ENCODE results near the gene ARID4A. TPM values are rescaled to one million over a fixed set of nuclear protein-coding genes. Genes with fewer than 3 reads are reported as not detected.
"Not testable (repeated sequence)": the region's sequence is repeated elsewhere in the genome, so short reads cannot be mapped to it uniquely, and the experiment has no call there.

ARID4A gene
- total and polyA plus RNA-seq, 7 experiments from 2014 or later = 25.7 to 79.2 (median 70.7) TPM

- ChIA-PET CTCF (no interaction called here), POLR2A (interaction anchor here (1.0 to 1.9 kb wide), 2 partner anchors 29 kb away, joined by 3 to 4 read pairs; partner anchors contain the start of genes KIAA0586 and TIMM9)
These were observed 100.5 kb downstream of the ARID4A start for GRCh38 chr14:58398895-58399294.

DNA sequence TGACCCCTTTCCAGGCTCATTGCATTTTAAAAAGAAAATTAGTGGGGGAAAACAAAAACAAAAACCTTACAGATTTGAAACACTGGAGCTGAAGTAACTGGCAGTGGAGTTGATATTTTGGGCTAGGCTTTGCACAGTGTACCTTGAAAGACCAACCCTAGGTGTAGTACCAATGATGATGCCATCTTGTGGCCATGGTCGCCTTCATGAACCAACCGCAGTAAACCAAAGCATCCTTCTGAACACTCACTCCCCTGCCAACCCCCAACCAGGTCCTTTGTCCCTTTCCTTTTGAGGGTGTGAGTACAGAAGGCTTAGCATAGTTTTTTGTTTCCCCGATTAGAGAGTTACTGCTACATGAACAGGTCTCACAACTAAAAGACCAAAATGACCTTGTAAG lies 103.2 kb downstream of the ARID4A start:
- Mint-ChIP-seq H3K4me3 (no peak overlapping the region), H3K9me3 (no peaks in the 10 kb centered on the region), H3K27ac (no peak overlapping the region), H3K4me1 (peaks cover 0 to 8% (median 4%) of the 10 kb centered on the region in 7 donors), H3K36me3 (peaks cover 0 to 13% (median 0%) of the 10 kb centered on the region in 5 donors), H3K27me3 (no peaks in the 10 kb centered on the region)
- ChIA-PET CTCF (interaction anchor here (0.6 kb wide), 1 partner anchor 13 kb away, joined by 3 read pairs; no protein-coding TSS in a partner anchor), POLR2A (no interaction called here)
- Histone ChIP-seq H3K4me1 (ENCODE audit: control insufficient read depth in 2 of 2, insufficient read depth in 2 of 2, low read length in 2 of 2) (peaks cover 0 to under 1% of the 10 kb centered on the region in 2 donors), H3K4me3 (ENCODE audit: low read length) (no peak overlapping the region), H3K36me3 (ENCODE audit: control insufficient read depth in 2 of 3, insufficient read depth in 3 of 3, low read length in 3 of 3) (no peaks in the 10 kb centered on the region), H3K9me3 (ENCODE audit: control insufficient read depth in 2 of 3, low read length in 3 of 3) (no peaks in the 10 kb centered on the region), H3K27ac (ENCODE audit: low read depth, low read length) (no peak overlapping the region), H3K27me3 (ENCODE audit: control insufficient read depth in 2 of 2, insufficient read depth in 2 of 2, low read length in 2 of 2) (no peaks in the 10 kb centered on the region)
- DNase-seq (peak in 1 of 9 donors; percentile 5), ATAC-seq (no peak)
- intact Hi-C loops (cut with micrococcal nuclease) = loop anchor here in 1 of 2 donors (1.0 kb wide), 1 partner anchor 293 kb away; no protein-coding TSS in a partner anchor

More at GRCh38 chr14:58398895-58399294, 100.5 kb downstream of the ARID4A start:
- Histone ChIP-seq H3K4me3 (ENCODE audit: low read length) (no peak overlapping the region), H3K36me3 (ENCODE audit: control insufficient read depth in 2 of 3, insufficient read depth in 3 of 3, low read length in 3 of 3) (no peaks in the 10 kb centered on the region), H3K9me3 (ENCODE audit: control insufficient read depth in 2 of 3, low read length in 3 of 3) (no peaks in the 10 kb centered on the region), H3K27ac (ENCODE audit: low read depth, low read length) (no peak overlapping the region), H3K27me3 (ENCODE audit: control insufficient read depth in 2 of 2, insufficient read depth in 2 of 2, low read length in 2 of 2) (no peaks in the 10 kb centered on the region), H3K4me1 (ENCODE audit: control insufficient read depth in 2 of 2, insufficient read depth in 2 of 2, low read length in 2 of 2) (peaks cover 8 to 9% of the 10 kb centered on the region in 2 donors)
- Mint-ChIP-seq H3K36me3 (peaks cover 0 to 6% (median 0%) of the 10 kb centered on the region in 5 donors), H3K27ac (no peak overlapping the region), H3K27me3 (peaks cover 0 to 2% (median 0%) of the 10 kb centered on the region in 5 donors), H3K4me1 (peaks cover 6 to 19% (median 12%) of the 10 kb centered on the region in 7 donors), H3K9me3 (no peaks in the 10 kb centered on the region), H3K4me3 (no peak overlapping the region)
- DNase-seq (no peak), ATAC-seq (no peak)
- intact Hi-C loops (cut with micrococcal nuclease) = loop anchor here in 1 of 2 donors (5.0 kb wide), 1 partner anchor 157 kb away; the partner anchor contains the start of gene PSMA3

- H3K36me3 ChIP-seq (ENCODE audit: control insufficient read depth in 2 of 3, insufficient read depth in 3 of 3, low read length in 3 of 3) = peaks cover 5 to 34% (median 16%) of the 10 kb centered on the region in 3 experiments
- ATAC-seq (no peak), DNase-seq (no peak)
- no peaks in the 10 kb centered on the region for H3K9me3 ChIP-seq (ENCODE audit: control insufficient read depth in 2 of 3, low read length in 3 of 3)
- ChIA-PET CTCF (no interaction called here), POLR2A (interaction anchor here (0.8 kb wide), 1 partner anchor 47 kb away, joined by 3 read pairs; no protein-coding TSS in a partner anchor)
- Mint-ChIP-seq H3K4me3 (no peak overlapping the region), H3K9me3 (no peaks in the 10 kb centered on the region), H3K27ac (peak overlapping the region in 2 of 9 donors; percentile 41), H3K27me3 (no peaks in the 10 kb centered on the region), H3K36me3 (peaks cover 3 to 37% (median 17%) of the 10 kb centered on the region in 5 donors), H3K4me1 (peaks cover 0 to 3% (median 0%) of the 10 kb centered on the region in 7 donors)
- H3K27me3 ChIP-seq (ENCODE audit: control insufficient read depth in 2 of 2, insufficient read depth in 2 of 2, low read length in 2 of 2) = no peaks in the 10 kb centered on the region
- H3K4me3 ChIP-seq (ENCODE audit: low read length) = no peak overlapping the region
- no peak overlapping the region for H3K27ac ChIP-seq (ENCODE audit: low read depth, low read length)
- intact Hi-C loops (cut with micrococcal nuclease) = no loop called here
- H3K4me1 ChIP-seq (ENCODE audit: control insufficient read depth in 2 of 2, insufficient read depth in 2 of 2, low read length in 2 of 2) = no peaks in the 10 kb centered on the region
These were observed 110.4 kb downstream of the ARID4A start for GRCh38 chr14:58408681-58409215.

DNA sequence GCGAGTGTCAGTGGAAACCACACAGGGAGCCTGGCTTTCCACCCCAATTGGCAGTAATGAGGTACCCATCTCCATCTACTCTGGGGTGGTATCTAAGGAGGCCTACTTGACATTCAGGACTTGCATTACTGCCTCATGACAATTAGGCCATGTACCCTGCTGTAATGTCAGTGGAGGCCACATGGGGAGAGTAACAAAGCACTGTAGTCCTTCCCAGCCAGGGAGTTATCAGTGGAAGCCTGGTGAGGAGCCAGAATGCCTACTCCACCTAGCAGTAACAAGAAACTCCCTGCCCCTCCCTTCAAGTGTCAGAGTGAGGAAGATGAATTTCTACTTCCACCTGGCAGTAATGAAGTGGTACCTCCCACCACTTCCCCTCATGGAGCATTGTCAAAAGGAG lies 116.5 kb downstream of the ARID4A start:
- Mint-ChIP-seq H3K4me3 (no peak overlapping the region), H3K27me3 (no peaks in the 10 kb centered on the region), H3K9me3 (peaks cover 0 to 4% (median 0%) of the 10 kb centered on the region in 11 donors), H3K36me3 (peaks cover 9 to 44% (median 28%) of the 10 kb centered on the region in 5 donors), H3K4me1 (peaks cover 10 to 34% (median 27%) of the 10 kb centered on the region in 7 donors), H3K27ac (no peak overlapping the region)
- DNase-seq (no peak), ATAC-seq (no peak)
- intact Hi-C loops (cut with micrococcal nuclease) = no loop called here
- Histone ChIP-seq H3K27me3 (ENCODE audit: control insufficient read depth in 2 of 2, insufficient read depth in 2 of 2, low read length in 2 of 2) (no peaks in the 10 kb centered on the region), H3K4me3 (ENCODE audit: low read length) (no peak overlapping the region), H3K27ac (ENCODE audit: low read depth, low read length) (no peak overlapping the region), H3K36me3 (ENCODE audit: control insufficient read depth in 2 of 3, insufficient read depth in 3 of 3, low read length in 3 of 3) (peaks cover 5 to 33% (median 8%) of the 10 kb centered on the region in 3 experiments), H3K4me1 (ENCODE audit: control insufficient read depth in 2 of 2, insufficient read depth in 2 of 2, low read length in 2 of 2) (no peaks in the 10 kb centered on the region), H3K9me3 (ENCODE audit: control insufficient read depth in 2 of 3, low read length in 3 of 3) (no peaks in the 10 kb centered on the region)
- CTCF ChIA-PET = no interaction called here
- POLR2A ChIA-PET = no interaction called here

DNA sequence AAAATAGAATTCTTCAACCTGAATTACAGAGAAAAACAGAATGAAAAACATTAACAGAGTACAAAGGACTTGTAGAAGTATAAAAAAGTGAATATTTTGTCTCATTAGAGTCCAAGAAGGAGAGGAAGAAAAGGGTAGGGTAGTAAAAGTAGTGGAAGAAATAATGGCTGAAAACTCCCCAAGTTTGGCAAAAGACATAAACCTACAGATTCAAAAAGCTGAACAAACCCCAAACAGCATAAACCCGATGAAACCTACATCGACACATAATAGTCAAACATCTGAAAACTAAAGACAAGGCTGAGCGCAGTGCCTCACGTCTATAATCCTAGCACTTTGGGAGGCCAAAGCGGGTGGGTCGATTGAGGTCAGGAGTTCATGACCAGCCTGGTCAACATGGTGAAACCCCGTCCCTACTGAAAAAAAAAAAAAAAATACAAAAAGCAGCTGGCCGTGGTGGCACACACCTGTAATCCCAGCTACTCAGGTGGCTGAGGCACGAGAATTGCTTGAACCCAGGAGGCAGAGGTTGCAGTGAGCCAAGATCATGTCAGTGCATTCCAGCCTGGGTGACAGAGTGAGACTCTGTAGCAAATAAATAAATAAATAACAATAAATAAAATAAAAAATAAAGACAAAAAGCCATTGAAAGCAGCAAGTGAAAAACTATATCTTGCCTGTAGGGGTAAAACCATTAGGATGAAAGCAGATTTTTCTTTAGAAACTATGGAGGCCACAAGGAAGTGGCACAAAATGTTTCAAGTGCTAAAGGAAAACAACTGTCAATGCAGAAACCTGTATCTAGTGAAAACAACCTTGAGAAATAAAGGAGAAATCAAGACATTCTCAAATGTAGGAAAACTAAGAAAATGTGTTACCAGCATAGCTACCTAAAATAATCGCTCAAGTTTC lies 117.5 kb downstream of the ARID4A start:
- CTCF ChIA-PET = no interaction called here
- Mint-ChIP-seq H3K36me3 (peaks cover 9 to 43% (median 28%) of the 10 kb centered on the region in 5 donors), H3K4me3 (no peak overlapping the region), H3K27me3 (no peaks in the 10 kb centered on the region), H3K9me3 (peaks cover 0 to 4% (median 0%) of the 10 kb centered on the region in 11 donors), H3K27ac (peak overlapping the region in 2 of 9 donors; percentile 12 to 68), H3K4me1 (peaks cover 10 to 34% (median 28%) of the 10 kb centered on the region in 7 donors)
- Histone ChIP-seq H3K27ac (ENCODE audit: low read depth, low read length) (no peak overlapping the region), H3K9me3 (ENCODE audit: control insufficient read depth in 2 of 3, low read length in 3 of 3) (no peaks in the 10 kb centered on the region), H3K27me3 (ENCODE audit: control insufficient read depth in 2 of 2, insufficient read depth in 2 of 2, low read length in 2 of 2) (no peaks in the 10 kb centered on the region), H3K4me1 (ENCODE audit: control insufficient read depth in 2 of 2, insufficient read depth in 2 of 2, low read length in 2 of 2) (no peaks in the 10 kb centered on the region), H3K4me3 (ENCODE audit: low read length) (no peak overlapping the region), H3K36me3 (ENCODE audit: control insufficient read depth in 2 of 3, insufficient read depth in 3 of 3, low read length in 3 of 3) (peaks cover 0 to 31% (median 0%) of the 10 kb centered on the region in 3 experiments)
- DNase-seq = no peak
- intact Hi-C loops (cut with micrococcal nuclease) = no loop called here
- no peak for ATAC-seq
- POLR2A ChIA-PET = no interaction called here

DNA sequence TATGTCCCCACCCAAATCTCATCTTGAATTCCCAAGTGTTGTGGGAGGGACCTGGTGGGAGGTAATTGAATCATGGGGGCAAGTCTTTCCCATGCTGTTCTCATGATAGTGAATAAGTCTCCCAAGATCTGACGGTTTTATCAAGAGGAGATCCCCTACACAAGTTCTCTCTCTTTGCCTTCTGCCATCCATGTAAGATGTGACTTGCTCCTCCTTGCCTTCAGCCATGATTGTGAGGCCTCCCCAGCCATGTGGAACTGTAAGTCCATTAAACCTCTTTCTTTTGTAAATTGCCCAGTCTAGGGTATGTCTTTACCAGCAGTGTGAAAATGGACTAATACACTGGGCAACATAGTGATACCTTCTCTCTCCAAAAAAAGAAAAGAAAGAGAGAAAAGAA lies 118.6 kb downstream of the ARID4A start:
- H3K4me1 Mint-ChIP-seq = peaks cover 10 to 39% (median 31%) of the 10 kb centered on the region in 7 donors
- H3K27me3 ChIP-seq (ENCODE audit: control insufficient read depth in 2 of 2, insufficient read depth in 2 of 2, low read length in 2 of 2); intact Hi-C loops (cut with micrococcal nuclease); H3K4me3 Mint-ChIP-seq; H3K4me3 ChIP-seq (ENCODE audit: low read length); H3K27ac ChIP-seq (ENCODE audit: low read depth, low read length); DNase-seq; H3K27me3 Mint-ChIP-seq; H3K9me3 ChIP-seq (ENCODE audit: control insufficient read depth in 2 of 3, low read length in 3 of 3); POLR2A ChIA-PET; H3K4me1 ChIP-seq (ENCODE audit: control insufficient read depth in 2 of 2, insufficient read depth in 2 of 2, low read length in 2 of 2); ATAC-seq; CTCF ChIA-PET; H3K9me3 Mint-ChIP-seq: not testable (repeated sequence)
- H3K36me3 Mint-ChIP-seq = peaks cover 9 to 43% (median 31%) of the 10 kb centered on the region in 5 donors
- H3K27ac Mint-ChIP-seq = peak overlapping the region in 4 of 9 donors; percentile 6 to 83 (median 16)
- H3K36me3 ChIP-seq (ENCODE audit: control insufficient read depth in 2 of 3, insufficient read depth in 3 of 3, low read length in 3 of 3) = peaks cover 0 to 29% (median 0%) of the 10 kb centered on the region in 3 experiments
